Pons (tissue), 1 donor: Measurements from ENCODE around the gene CBX4.

Source experiments
- DNase-seq: peaks from one replicate; pipeline ENCODE4 v3.0.0-alpha.2; 2016; ENCODE audit warnings: low spot score

The CBX4 gene

DNA sequence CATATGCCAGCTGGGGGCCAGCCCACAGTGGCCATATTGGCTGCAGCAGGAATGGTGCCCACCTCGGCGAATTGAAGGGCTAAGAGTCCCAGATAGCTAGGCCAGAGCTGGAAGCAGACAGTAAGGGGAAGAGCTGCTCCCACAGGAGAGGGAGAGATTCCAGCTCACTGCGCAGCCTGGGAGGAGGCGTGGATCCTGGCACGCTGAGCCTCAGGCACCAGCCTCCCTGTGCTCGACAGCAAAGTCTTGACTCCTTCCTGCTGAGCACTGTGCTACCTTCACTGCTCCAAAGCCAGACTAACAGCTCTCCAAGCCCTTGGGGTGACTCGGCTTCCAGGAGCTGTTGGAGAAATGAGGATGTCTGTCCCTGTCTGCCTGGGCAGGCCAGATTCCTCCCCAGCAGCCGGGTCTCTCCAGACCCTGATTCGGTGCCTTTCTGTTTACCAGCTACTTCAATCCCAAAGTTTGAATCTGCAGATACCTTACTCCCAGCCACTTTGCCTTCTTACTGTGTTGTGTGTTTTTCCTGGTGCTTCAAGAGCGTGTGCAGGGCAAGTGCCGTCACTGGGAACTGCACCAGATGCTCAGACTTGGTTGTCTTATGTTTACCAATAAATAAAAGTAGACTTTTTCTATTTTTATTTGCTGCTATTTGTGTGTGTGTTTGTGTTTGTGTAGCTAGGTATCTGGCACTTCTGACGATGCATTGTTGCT lies 52.2 kb downstream of the CBX4 start:
- DNase-seq, result no peak

DNA sequence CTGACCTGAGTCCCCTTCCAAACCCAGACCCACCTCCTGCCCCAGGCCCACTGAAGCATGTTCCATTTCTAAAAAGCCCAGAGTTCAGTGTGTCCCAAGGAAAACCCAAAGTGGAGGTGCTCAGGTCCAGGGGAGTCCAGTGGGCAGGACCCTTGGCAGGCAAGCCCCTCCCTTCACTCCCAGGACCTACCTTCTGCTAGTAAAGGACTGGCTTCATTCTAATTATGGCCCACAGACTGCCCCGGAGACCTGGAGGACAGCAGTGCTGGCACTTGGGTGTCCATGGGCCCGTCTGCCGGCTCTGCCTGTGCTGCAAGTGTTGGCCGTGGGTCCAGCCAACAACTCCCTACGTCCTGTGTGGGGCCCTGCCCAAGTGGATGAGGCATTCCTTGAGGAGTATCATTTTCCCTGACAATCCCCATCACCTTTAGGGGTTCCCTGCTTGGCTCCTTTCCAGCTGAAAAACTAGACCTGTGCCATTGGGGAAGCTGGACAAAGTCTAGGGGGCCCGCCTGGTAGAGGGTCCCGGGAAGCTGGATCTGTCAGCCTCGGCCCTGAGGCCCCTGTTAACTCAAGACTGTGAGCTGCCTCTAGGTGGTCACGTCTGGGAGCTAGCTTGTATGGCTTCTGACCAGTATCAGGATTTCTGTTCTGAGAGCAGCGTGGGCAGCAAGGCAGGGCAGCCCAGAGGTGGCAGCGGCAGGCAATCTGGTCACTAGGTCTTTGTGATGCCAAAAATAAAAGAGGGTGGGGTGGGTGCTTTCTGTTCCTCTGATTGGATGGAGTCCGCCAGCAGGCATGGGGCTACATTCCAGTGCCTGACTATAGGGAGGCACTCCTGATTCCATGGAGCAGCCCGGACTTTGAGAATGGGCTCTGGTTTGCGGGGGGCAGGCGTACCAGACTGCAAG lies 53.1 kb downstream of the CBX4 start:
- DNase-seq, result no peak

DNA sequence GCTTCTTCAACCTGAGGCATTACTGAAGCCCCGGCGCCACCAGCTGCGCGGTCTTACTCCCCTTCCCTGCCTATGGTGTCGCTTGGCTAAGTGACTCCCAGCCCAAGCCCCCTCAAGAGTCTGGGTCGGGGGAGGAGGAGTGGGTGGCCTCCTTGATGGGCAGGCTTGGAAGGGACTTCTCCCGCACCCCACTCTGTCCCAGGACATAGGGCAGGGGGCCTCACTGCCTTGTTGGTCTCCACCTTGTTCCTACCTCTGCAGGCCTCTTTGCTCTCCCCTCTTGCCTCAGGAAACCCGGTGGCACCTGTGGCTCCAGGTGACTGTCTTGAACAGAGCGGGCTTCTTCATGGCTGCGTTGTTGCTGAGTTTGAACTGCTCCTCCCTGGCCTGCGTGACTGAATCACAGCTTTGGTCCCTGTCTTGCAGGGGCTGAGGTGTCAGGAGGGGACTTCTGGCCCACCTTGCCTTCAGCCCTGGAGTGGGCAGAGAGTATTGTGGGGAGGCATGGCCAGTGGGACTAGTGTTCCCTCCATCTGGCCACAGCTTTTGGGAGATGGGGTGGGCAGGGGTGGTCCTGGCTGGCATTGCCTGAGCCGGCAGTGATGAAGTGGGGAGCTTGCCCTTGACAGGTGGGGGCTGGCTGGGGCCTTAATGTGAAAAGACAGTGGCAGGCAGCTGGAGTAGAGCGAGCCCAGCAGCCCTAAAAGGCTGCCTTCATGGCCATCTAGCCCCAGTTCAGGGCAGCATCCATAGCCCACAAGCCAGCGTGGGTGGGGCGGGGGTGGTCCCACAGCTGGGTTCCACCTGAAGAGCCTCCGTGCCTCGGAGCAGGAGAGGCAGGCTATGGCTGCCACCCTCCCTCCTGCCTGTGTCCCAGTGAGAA lies 54.0 kb downstream of the CBX4 start:
- DNase-seq, result no peak

DNA sequence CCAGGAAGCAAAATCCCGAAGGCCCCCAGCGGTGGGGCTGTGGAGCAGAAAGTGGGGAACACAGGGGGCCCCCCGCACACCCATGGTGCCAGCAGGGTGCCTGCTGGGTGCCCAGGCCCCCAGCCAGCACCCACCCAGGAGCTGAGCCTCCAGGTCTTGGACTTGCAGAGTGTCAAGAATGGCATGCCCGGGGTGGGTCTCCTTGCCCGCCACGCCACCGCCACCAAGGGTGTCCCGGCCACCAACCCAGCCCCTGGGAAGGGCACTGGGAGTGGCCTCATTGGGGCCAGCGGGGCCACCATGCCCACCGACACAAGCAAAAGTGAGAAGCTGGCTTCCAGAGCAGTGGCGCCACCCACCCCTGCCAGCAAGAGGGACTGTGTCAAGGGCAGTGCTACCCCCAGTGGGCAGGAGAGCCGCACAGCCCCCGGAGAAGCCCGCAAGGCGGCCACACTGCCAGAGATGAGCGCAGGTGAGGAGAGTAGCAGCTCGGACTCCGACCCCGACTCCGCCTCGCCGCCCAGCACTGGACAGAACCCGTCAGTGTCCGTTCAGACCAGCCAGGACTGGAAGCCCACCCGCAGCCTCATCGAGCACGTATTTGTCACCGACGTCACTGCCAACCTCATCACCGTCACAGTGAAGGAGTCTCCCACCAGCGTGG lies 54.8 kb downstream of the CBX4 start:
- no peak for DNase-seq

DNA sequence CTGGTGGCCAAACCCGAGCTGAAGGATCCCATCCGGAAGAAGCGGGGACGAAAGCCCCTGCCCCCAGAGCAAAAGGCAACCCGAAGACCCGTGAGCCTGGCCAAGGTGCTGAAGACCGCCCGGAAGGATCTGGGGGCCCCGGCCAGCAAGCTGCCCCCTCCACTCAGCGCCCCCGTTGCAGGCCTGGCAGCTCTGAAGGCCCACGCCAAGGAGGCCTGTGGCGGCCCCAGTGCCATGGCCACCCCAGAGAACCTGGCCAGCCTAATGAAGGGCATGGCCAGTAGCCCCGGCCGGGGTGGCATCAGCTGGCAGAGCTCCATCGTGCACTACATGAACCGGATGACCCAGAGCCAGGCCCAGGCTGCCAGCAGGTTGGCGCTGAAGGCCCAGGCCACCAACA lies 55.3 kb downstream of the CBX4 start:
- no peak for DNase-seq
